IMR-90 (cell line): Measurements from ENCODE around the gene MYO10.
"Not testable (repeated sequence)": the region's sequence is repeated elsewhere in the genome, so short reads cannot be mapped to it uniquely, and the experiment has no call there.

Source experiments
- BHLHE40 ChIP-seq: fragments of 150-350 bp; IDR thresholded peaks from 2 replicates; pipeline ENCODE4 v1.6.1; 2016; ENCODE audit warnings: mild to moderate bottlenecking, low read depth, low read length
- CEBPB ChIP-seq: IDR thresholded peaks from 2 replicates; pipeline ENCODE4 v1.6.1; 2012; ENCODE audit warnings: low read depth, low read length, improper control_type of control experiment
- CTCF ChIP-seq: conservative IDR thresholded peaks from 2 replicates; pipeline ENCODE4 v1.5.1; 2012; ENCODE audit warnings: mild to moderate bottlenecking, low read depth, low read length, improper control_type of control experiment
- ELK1 ChIP-seq: fragments of 150-350 bp; IDR thresholded peaks from 2 replicates; pipeline ENCODE4 v1.6.1; 2016; ENCODE audit warnings: low read depth, mild to moderate bottlenecking, low read length, moderate library complexity, borderline replicate concordance
- FOS ChIP-seq: fragments of 150-350 bp; IDR thresholded peaks from 2 replicates; pipeline ENCODE4 v1.6.1; 2016; ENCODE audit warnings: low read depth, low read length
- MAFK ChIP-seq: IDR thresholded peaks from 2 replicates; pipeline ENCODE4 v1.6.1; 2012; ENCODE audit warnings: low read depth, low read length, improper control_type of control experiment
- MAZ ChIP-seq: IDR thresholded peaks from 2 replicates; pipeline ENCODE4 v1.6.1; 2012; ENCODE audit warnings: low read depth, mild to moderate bottlenecking, low read length, improper control_type of control experiment, moderate library complexity, borderline replicate concordance
- MXI1 ChIP-seq: IDR thresholded peaks from 2 replicates; pipeline ENCODE4 v1.6.1; 2012; ENCODE audit warnings: low read depth, mild to moderate bottlenecking, low read length, moderate library complexity, borderline replicate concordance
- POLR2A ChIP-seq: IDR thresholded peaks from 2 replicates; pipeline ENCODE4 v1.6.1; 2012; ENCODE audit warnings: mild to moderate bottlenecking, low read depth, low read length
- RAD21 ChIP-seq: IDR thresholded peaks from 2 replicates; pipeline ENCODE4 v1.6.1; 2012; ENCODE audit warnings: low read length, improper control_type of control experiment
- RCOR1 ChIP-seq: IDR thresholded peaks from 2 replicates; pipeline ENCODE4 v1.6.1; 2012; ENCODE audit warnings: mild to moderate bottlenecking, low read length, improper control_type of control experiment; ENCODE audit not compliant: insufficient replicate concordance
- SMC3 ChIP-seq: fragments of 150-350 bp; IDR thresholded peaks from 2 replicates; pipeline ENCODE4 v1.6.1; 2016; ENCODE audit warnings: low read depth, mild to moderate bottlenecking, antibody characterized with exemption, low read length, moderate library complexity
- USF2 ChIP-seq: fragments of 150-350 bp; IDR thresholded peaks from 2 replicates; pipeline ENCODE4 v1.6.1; 2017; ENCODE audit warnings: mild to moderate bottlenecking, antibody characterized with exemption, low read length, low read depth

GRCh38 chr5:16718036-16718435, 218.1 kb downstream of the MYO10 start:
- not testable (repeated sequence) for TF ChIP-seq MXI1, CTCF, USF2, SMC3, POLR2A, MAFK, MAZ, CEBPB, RAD21, BHLHE40, FOS, ELK1, RCOR1
